ENCODE measurements around the gene CYFIP2. TPM values are rescaled to one million over a fixed set of nuclear protein-coding genes. Genes with fewer than 3 reads are reported as not detected.

The CYFIP2 gene
- total and polyA plus RNA-seq, 10 of the 15 experiments (the other 5 are each of a cell fraction or from before 2014, with no cell fraction given): 43.4 to 173 (median 96.0) TPM

DNA sequence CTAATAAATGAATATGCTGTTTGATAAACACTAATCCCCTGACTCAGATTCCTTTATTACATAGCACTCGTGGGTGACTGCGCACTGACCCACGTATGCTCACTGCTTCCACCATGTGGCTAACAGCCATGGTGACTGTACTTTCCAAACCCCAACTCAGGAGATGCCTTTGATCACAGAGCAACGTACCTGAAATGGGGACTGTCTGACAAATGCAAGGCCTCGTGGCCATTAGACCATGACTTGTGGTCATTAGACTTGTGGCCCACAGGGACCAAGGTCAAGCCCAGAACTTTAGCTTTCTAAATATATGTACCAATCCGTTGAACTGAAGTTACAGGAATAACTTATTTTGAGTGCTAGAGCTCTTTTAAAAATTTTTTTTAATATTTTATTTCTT lies 46.6 kb downstream of the CYFIP2 start (continued):
- TF ChIP-seq CUX1 (IDR thresholded peaks at IDR 0.05; ENCODE audit: insufficient replicate concordance, low read depth, low read length): no peak
- no peak for TF ChIP-seq BCL11A (IDR thresholded peaks at IDR 0.05; ENCODE audit: low read depth, low read length)
- TF ChIP-seq, protein P1, sequence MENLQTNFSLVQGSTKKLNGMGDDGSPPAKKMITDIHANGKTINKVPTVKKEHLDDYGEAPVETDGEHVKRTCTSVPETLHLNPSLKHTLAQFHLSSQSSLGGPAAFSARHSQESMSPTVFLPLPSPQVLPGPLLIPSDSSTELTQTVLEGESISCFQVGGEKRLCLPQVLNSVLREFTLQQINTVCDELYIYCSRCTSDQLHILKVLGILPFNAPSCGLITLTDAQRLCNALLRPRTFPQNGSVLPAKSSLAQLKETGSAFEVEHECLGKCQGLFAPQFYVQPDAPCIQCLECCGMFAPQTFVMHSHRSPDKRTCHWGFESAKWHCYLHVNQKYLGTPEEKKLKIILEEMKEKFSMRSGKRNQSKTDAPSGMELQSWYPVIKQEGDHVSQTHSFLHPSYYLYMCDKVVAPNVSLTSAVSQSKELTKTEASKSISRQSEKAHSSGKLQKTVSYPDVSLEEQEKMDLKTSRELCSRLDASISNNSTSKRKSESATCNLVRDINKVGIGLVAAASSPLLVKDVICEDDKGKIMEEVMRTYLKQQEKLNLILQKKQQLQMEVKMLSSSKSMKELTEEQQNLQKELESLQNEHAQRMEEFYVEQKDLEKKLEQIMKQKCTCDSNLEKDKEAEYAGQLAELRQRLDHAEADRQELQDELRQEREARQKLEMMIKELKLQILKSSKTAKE (IDR thresholded peaks at IDR 0.05; ENCODE audit: low read depth, poor library complexity, severe bottlenecking): peak; percentile 42
- peak; percentile 87 for TF ChIP-seq PAX5 (IDR thresholded peaks at IDR 0.05; ENCODE audit: borderline replicate concordance, low read depth, low read length)
- TF ChIP-seq RAD21 (IDR thresholded peaks at IDR 0.05; ENCODE audit: insufficient read depth, low read depth, low read length): peak; percentile 72
- no peak for TF ChIP-seq EED (IDR thresholded peaks at IDR 0.05; ENCODE audit: low read depth)
- TF ChIP-seq, protein P2, sequence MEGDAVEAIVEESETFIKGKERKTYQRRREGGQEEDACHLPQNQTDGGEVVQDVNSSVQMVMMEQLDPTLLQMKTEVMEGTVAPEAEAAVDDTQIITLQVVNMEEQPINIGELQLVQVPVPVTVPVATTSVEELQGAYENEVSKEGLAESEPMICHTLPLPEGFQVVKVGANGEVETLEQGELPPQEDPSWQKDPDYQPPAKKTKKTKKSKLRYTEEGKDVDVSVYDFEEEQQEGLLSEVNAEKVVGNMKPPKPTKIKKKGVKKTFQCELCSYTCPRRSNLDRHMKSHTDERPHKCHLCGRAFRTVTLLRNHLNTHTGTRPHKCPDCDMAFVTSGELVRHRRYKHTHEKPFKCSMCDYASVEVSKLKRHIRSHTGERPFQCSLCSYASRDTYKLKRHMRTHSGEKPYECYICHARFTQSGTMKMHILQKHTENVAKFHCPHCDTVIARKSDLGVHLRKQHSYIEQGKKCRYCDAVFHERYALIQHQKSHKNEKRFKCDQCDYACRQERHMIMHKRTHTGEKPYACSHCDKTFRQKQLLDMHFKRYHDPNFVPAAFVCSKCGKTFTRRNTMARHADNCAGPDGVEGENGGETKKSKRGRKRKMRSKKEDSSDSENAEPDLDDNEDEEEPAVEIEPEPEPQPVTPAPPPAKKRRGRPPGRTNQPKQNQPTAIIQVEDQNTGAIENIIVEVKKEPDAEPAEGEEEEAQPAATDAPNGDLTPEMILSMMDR (IDR thresholded peaks at IDR 0.05 in 2 of 3, conservative IDR thresholded peaks at IDR 0.05 in 1 of 3; ENCODE audit: control insufficient read depth in 2 of 3, extremely low read depth in 1 of 3, insufficient read depth in 1 of 3, low read depth in 3 of 3, low read length in 3 of 3): peak; percentile 80 to 86 (median 80)
- TF ChIP-seq SMARCA5 (IDR thresholded peaks at IDR 0.05): 0 out of 2 replicates have a peak, but pooled peaks have one; percentile 15
- TF ChIP-seq YY1 (IDR thresholded peaks at IDR 0.05; ENCODE audit: low read depth, low read length): peak; percentile 77
- TF ChIP-seq NFXL1 (IDR thresholded peaks at IDR 0.05; ENCODE audit: borderline replicate concordance): no peak
- TF ChIP-seq PAX8 (IDR thresholded peaks at IDR 0.05): 0 out of 2 replicates have a peak, but pooled peaks have one; percentile 44
- peak; percentile 17; the same call in 1 of the 2 replicates for TF ChIP-seq CREM (IDR thresholded peaks at IDR 0.05; ENCODE audit: low read depth)
- TF ChIP-seq, protein P3, sequence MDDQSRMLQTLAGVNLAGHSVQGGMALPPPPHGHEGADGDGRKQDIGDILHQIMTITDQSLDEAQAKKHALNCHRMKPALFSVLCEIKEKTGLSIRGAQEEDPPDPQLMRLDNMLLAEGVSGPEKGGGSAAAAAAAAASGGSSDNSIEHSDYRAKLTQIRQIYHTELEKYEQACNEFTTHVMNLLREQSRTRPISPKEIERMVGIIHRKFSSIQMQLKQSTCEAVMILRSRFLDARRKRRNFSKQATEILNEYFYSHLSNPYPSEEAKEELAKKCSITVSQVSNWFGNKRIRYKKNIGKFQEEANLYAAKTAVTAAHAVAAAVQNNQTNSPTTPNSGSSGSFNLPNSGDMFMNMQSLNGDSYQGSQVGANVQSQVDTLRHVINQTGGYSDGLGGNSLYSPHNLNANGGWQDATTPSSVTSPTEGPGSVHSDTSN (IDR thresholded peaks at IDR 0.05; ENCODE audit: insufficient replicate concordance, low read depth, low read length): no peak
- no peak for TF ChIP-seq TBL1XR1 (IDR thresholded peaks at IDR 0.05; ENCODE audit: low read depth, low read length)
- TF ChIP-seq DPF2 (IDR thresholded peaks at IDR 0.05): no peak
- TF ChIP-seq BRCA1 (IDR thresholded peaks at IDR 0.05; ENCODE audit: low read depth, low read length): no peak
- no peak for TF ChIP-seq STAT1 (conservative IDR thresholded peaks at IDR 0.05)
- 0 out of 2 replicates have a peak, but pooled peaks have one; percentile 45 for TF ChIP-seq IRF4 (IDR thresholded peaks at IDR 0.05; ENCODE audit: low read depth, low read length)
- TF ChIP-seq CEBPB (IDR thresholded peaks at IDR 0.05; ENCODE audit: borderline replicate concordance in 1 of 2, low read depth in 2 of 2, low read length in 2 of 2): no peak
- TF ChIP-seq IKZF1 (conservative IDR thresholded peaks at IDR 0.05): peak; percentile 18; the same call in 1 of the 2 replicates
- no peak for TF ChIP-seq MEF2A (IDR thresholded peaks at IDR 0.05; ENCODE audit: insufficient read depth, low read depth, low read length)
- TF ChIP-seq SMAD1 (IDR thresholded peaks at IDR 0.05; ENCODE audit: low read depth, partially characterized antibody): no peak
